Glomerular visceral epithelial cell (primary cell): ENCODE measurements around the gene PLAU.

Source experiments
- DNase-seq: peaks from one replicate; pipeline ENCODE4 v3.0.0-alpha.2; 2016; ENCODE audit errors: extremely low spot score

The PLAU gene

DNA sequence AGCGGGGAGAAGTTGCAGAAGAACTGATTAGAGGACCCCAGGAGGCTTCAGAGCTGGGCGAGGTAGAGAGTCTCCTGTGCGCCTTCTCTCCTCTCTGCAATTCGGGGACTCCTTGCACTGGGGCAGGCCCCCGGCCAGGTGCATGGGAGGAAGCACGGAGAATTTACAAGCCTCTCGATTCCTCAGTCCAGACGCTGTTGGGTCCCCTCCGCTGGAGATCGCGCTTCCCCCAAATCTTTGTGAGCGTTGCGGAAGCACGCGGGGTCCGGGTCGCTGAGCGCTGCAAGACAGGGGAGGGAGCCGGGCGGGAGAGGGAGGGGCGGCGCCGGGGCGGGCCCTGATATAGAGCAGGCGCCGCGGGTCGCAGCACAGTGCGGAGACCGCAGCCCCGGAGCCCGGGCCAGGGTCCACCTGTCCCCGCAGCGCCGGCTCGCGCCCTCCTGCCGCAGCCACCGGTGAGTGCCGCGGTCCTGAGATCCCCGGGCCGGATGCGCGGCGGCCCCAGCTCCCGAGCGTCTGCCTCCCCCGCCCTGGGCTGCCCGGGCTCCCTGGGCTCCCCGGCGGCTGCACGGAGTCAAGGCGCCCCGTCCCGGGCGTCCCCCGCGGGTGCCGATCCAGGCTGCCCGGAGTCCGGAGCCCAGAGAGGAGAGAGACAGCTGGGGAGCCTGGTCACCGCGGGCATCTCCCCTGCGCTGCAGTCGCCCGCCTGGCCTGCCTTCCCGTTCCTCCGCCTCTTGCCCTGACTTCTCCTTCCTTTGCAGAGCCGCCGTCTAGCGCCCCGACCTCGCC, at the start of gene PLAU:
TSS of gene PLAU (plus strand) at position 369 of the 789 bp plus-strand sequence. CDS start 424 bp downstream, outside the sequence.
- peak; percentile 45 for DNase-seq

DNA sequence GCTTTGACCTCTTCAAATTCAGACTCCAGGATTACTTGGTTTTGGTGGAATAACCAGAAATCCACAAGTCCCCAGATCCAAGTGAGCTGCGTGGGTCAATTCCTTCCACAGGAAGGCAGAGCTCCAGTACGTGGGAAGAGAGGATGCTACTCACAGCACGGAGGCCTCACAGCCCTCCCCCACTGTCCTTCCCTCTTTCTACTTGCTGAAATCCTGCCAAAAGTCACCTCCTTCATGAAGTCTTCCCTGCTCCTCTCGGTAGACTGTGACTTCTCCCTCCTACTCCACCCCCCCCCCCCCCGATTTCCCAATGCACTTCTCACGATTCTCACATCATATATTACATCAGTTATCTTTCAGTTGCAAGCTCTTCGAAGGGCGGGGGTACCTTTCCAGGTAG, 48.9 kb upstream of the PLAU start:
- no peak for DNase-seq

DNA sequence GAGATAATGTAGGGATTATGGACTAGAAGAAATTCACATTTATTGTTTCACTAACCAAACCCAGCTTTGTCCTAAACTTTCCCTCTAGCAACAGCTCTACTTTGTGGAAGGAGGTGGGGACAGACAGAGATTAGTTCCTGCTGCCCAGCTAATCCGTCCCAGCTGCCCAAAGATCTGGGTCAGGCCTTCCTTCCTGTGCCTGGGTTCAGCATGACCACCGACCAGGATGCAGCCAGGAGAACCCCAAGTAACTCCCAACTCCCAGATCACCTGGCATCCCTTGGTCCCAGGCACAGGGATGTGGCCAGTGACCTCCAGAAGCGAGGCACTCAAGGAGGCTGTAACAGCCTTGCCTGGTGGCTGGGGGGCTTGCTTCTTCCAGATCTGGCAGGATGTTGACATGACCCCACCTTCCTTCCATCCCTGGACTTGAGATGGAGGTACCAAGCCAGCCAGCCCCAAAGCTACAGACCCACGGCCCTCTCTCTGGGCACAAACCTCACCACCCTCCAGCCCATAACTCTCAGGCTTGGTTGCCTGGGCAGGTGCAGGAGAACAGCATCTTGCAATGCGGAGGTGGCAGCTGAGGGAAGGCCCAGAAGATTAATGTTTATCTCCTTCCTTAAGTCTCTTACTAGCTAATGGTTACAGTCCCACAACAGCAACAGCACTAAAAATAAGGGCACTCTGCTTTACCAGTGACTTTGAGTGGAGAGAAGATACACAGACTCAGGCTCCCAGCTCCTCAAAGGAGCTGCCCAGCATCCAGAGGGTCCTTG, 47.7 kb upstream of the PLAU start:
- DNase-seq = no peak

DNA sequence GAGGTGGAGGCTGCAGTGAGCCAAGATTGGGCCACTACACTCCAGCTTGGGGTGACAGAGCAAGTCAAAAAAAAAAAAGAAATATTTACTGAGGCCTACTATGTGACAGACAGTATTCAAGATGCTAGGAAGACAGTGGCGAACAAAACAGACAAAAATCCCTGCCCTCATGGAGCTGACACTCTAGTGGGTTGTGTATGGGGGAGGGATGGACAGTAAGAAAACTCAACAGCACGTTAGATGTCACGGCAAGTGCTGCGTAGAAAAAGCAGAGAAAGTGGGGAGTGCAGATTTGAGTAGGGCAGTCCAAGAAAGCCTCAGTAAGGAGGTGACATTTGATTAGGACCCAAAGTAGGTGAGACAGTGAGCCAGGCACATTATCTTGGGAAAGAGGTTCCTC, 46.7 kb upstream of the PLAU start:
- DNase-seq = no peak

DNA sequence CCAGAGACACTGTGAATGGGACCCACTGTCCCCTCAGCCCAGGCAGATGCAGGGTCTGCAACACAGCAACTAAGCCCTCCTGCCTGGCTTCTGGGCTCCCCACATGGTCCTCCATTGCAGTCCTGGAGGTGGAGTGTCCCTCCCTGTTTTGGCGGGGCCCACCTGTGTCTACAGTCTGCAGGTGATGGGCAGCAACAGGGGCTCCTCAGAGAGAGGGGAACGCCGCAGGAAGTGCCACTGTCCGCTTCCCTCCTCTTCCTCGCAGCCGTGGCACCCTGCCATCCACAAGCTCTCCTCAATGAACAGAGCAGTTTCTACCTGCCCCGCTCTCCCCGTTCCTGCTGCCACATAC, 45.8 kb upstream of the PLAU start:
- DNase-seq = no peak

DNA sequence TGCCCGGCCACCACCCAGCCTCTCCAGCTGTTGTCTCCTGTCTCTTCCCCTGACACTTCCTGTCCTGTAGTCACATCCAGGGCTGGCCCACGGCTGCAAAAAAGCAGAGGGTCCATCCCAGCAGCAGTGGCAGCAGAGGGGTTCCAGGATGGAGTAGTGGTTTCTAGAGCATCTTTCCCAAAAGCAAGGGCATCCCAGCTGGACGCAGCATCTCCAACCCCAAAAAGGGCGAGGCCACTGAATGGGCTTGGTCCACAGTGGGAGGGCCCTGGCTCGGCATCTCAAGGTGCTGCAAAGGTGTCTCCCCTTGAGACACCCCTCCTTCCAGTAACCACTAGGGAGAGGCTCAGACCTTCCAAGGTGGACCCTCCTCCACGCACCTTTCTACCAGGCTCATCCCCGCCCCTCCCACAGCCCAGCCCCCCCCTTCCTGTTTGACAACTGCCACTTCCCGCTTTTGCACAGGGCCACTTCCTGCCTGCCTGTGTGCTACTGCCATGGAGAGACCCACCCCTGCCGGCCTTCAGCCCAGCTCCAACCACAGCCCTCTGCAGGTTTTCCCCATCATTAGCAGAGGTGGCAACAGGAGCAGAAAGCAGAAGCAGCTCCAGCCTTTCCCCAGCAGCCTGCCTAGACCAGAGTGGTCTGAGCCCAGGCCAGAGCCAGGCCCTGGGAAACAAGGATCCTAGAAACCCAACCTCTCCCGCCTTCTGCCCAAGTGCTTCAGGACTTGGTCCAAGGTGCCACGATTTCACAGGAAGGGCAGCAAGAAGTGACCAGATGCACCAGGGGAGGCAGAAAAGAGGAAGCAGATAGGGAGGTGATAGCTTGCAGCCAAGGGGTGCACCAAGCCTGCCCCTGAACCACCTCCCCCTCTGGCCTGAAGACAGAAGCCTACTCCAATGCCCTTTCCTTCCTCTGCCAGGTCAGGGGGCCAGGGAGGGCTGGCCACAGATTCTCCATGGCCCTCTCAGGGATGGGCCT, 45.2 kb upstream of the PLAU start:
- DNase-seq = no peak

DNA sequence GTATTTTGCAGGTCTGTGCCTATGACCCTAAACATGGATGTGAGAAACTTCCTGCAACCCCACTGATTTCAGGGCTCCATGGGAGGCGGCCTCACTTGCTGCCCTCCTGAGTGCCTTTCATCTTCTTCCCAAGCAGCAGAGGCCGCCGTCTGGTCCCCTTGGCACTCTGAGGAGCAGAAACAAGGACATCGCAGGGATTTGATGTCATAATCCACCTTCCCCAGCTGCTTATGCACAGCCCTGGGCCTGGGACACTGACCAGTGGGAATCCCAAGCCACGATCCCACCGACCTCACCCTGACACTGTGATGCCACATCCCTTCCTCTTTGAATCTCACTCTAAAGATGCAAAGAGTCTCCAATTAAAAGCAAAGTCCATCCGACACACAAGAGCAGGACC, 44.3 kb upstream of the PLAU start:
- no peak for DNase-seq

DNA sequence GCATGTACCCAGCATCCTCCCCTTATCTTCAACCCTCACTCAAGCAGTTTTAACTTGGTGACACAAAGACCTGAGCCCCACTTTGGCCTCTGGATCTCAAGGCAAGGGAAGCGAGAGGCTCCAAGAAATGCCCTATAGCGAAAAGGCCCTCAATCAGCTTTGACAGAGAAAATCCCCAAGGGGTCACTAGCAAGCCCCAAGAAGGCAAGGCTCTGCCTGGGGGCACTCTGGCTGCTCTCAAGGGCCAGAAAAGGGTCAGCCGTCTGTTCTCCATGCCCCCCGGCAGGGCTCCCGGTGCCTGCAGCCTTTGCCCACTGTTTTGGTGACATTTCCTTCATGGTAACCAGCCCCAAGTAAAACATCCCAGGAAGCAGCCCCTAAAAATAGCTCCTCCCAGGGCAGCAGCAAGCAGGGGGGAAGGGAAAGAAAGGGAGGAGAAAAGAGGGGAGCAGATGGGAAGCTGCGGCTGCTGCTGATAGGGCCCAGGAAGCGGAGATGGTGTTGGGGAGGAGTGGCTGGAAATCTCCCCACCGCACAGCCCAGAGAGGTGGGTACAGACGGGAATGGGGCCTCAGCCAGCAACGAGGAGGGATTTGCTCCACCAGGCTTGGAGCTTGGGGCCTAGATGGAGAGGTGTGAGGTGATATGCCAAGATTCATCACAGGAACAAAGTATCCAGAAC, 43.7 kb upstream of the PLAU start:
- no peak for DNase-seq

DNA sequence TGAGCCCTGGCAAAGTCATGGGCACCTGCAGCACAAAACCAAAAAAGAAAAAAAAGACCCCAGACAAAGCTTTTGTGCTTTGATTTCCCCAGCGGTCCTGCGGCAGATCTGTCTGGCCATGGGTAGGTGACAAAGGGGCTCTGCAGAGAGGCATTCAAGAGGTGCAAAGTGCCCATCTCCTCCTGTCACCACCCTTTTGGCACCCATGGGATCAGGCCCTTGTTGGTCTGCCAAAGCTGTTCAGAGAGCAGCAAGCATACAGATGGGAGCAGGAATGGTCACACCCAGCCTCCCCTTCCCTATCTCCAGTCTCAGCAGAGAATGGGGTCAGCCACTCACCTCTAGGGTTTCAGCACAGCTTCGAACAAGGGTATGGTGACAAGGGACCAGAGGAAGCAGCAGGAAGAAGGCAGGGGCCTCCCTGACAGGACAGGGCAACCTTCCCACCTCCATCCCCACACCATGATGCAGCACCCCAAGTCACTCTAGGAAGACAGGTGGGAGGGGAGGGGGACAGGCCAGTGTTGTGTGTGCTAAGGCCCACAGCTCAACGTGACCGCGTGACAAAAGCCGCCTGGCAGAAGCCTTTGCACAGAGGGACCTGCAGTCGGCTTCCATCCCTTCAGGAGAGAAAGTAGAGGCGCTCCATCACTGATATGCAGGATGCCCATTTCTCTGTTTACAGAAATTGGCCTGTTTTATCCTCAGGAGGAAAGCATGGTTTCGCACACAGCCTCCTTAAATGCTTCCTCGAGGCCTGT, 42.9 kb upstream of the PLAU start:
- DNase-seq = no peak

DNA sequence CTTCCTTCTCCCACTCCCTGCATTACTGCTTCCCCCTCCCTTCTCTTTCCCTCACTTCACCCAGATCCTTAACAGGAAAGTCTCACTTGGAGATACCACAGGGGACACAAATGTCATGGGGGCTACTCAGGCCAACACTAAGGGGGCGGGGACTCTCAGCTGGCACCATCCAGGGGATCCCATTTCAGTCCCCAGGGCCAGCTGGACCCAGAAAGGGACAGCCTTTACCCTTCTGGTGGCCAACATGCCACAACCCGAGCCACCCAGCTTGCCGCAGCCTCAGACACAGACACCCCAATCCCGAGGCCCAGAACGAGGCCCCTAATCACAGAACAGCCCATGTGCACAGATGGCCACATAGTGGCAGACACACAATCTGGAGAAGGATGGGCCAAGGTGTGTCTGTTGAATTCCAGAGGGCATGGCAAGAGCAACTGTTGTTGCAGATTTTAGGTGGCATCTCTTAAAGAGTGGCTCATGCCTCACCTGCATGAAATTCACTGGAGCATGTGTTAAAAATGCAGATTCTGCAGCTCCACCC, 42.2 kb upstream of the PLAU start:
- DNase-seq = no peak

DNA sequence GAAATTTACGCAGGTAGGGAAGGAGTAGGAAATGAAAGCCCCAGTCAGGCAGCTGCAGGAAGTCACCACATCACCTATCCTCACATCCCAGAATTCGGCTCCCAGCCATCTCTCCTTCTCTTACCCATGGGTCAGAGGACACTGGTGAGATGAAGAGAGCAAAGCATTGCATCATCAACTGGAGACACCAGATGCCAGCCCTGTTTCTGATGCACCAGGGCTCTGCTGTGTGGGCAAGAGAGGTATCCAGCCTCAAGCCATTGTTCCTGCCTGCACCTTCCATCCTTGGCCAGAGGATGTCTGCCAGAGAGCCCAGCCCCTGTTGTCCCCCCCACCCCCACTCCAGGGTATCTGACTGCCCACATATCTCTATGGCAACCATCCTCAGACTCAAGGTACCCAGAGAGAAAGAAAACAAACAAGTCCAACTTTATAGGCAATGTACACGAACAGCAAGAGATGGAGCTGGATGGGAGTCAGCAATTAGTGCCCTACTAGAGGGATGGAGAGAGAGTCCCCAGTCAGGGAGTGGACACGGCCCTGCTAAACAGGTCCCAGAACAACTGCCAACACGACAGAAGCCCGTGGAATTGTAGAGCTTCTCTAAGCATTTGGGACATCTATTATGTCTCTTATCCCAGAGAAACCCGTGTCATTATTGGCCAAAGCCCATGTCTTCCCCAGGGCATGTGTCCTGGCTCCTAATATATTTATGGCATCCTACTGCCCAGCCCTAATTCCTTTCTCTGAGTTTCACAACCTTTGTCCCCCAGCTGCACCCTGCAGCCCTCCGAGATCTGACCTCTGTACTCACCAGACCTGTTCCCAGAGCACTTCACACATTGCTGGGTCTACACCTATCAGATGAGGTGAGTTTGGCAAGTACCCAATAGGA, 39.4 kb upstream of the PLAU start:
- no peak for DNase-seq

DNA sequence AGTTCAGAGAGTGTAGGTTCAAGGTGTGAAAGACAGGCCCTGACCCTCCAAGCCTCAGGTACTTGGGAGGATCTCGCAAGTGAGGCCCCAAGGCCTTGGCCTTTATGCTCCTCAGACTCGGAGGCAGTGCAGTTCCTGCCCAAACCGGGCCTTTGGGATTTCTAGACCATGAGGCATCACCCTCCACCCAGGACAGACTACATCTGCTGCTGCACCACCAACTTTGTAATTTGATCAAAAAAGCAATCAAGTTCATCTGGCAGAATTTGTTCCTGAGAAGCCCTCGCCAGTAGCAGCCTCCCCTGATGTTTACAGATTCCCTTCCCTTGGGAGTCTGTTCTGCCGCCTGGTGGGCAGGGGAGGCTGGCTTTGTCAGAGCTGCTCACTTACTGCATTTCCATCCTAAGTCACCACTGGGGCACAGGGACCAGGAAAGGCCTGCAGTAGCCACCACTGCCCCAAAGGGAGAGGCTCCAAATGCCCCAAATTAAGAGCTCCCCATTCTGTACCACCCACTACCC, 38.7 kb upstream of the PLAU start:
- no peak for DNase-seq

DNA sequence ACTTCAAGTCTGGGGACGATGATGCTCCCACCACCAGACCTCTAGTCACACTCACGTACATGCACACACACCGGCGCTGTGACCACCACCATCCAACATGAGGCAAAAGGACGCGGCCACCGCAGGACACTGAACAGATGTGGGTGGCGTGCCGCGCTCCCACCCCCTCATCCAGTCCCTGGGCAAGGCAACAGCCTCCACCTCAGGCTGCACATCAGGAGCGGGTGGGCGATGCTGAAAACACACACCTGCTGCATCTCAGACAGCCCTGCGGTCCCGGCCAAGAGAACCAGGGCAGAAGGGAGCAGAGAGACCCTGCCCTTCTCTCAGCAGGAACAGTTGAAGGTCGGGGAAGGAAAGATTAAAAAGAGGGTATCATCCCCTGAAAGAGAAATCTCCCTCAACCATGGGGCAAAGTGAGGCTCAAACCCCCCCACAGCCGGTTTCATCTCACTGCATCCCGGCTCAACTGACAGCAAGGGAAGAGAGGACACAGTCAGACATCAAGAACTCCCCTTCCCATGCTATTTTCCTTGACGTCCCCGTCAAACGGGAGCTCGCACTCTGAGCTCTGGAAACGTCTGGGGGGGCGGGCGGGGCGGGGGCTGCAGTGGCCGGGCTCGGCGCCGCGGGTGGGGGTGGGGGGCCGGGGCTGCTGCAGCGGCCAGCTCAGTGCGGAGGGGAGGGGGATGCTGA, 37.6 kb upstream of the PLAU start:
- no peak for DNase-seq

DNA sequence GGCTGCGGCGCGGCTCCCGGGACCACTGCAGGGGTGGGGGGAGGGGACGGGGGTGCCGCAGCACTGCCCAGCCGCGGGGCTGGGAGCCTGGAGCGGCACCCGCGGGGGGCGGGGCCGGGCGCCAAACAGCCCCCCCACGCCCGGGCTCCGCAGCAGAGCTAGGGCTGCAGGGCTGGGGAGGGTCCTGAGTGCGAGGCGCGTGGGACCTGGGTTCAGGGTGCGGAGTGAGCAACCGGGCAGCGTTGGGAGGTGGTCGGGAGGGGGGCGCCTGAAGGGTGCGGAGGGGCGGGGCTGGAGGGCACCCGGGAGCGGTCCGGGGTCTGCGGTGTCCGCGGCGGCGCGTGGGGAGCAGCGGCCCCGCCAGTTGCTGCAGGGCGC, 37.1 kb upstream of the PLAU start:
- DNase-seq = no peak

DNA sequence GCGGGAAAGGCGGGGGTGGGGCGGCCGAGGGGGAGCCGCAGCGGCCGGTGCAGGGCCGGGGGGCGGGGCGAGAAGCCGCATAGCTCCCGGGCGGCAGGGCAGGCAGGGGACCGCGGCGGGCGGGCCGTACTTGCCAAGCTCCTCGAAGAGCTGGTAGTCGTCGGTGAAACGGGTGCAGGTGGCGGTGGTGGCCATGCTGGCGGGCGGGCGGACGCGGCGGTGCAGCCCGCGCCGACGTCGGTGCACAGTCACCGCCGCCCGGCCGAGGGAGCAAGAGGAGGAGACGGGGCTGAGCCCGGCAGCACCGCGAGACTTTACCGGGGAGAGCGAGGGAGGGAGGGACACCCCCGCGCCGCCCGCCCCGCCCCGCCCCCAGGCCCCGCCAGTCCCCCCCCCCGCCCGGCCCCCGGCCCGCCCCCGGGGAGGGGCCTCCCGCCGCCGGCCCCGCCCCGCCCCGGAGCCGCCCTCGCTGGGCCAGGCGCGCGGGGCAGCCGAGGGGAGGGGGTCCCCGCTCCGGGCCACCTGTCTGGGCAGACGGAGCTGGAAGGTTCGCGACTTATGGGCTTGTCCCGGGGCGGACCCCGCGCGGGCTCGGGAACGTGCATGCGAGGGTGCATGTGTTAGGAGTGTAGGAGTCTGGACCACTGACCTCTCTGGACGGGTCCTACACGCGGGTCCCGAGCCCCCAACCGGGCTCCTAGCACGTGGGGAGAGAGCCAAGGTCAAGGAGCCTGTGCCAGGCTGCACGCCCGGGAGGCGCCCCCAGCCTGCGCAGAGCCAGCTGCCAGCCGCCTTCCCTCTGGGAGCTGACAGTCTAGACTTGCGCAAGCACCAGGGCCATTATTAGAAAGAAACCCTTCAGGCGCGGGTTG, 36.4 kb upstream of the PLAU start, which contains the start of gene CAMK2G:
TSS of gene CAMK2G (minus strand) at position 289 of the 872 bp plus-strand sequence. CDS start at position 195, 94 bp downstream.
- DNase-seq = peak; percentile 83

DNA sequence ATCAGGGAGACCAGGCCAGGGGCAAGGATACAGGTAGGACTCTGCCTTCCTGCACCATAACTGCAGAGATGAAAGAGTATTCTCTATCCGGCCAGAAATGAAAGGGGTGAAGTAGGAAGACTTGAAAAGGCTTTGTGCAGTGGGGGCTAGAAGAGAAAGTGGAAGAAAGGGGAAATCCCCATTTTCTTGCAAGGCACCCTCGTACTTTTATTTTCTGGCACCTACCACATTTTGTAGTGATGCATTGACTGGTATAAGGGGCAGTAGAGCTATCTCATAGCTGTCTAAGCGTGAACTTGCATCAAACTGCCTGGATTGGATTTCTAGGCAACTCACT, 35.8 kb upstream of the PLAU start:
- DNase-seq = no peak

DNA sequence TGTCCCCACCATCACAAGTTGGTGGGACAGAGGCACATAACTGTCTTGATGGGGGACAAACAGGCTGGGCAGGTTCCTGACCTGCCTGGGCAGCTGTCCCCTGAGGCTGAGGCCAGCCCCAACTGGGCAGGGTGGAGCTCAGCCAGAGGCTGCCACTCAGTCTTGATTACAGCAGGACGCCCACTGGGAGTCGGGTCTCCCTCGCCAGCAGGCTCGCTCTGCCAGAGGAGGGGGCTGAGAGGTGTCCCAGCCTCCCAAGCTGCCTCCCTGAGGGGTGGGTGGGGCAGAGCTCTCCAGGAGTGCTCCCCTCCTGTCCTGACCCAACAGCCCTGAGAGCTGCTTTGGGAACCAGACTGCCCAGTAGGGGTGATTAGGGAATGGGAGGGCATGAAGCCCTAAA, 34.8 kb upstream of the PLAU start:
- no peak for DNase-seq

DNA sequence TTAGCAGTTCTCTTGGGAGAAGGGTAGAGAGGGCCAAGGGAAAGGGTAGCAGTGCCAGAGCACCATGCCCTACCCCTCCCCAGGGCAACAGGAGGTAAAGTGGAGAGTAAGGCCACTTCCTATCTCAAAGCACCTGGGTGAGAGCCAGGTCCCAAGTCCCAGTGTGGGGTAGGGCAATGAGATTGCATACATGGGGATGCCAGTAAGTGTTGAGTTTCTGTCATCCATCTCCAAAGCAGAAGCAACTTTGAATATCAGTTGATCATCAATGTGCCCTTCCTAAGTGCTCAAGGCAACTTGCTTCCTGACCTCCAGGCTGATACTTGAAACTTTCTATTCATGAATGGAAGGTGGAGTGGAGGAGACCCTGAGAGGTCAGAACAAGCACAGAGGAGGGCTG, 34.4 kb upstream of the PLAU start:
- no peak for DNase-seq
